Dendritic cell treated with granulocyte-macrophage colony-stimulating factor and Interleukin-4, amounts not matched to agents 40 ng/mL and 50 ng/mL, for 4 days (primary cell): Measurements from ENCODE around the gene NABP1.

Experiments used
- H3K27ac Mint-ChIP-seq: one replicate; pipeline ENCODE4 v1.8.0; 2022; ENCODE audit warnings: mild to moderate bottlenecking, mixed read lengths
- H3K27me3 Mint-ChIP-seq: one replicate; pipeline ENCODE4 v1.8.0; 2022; ENCODE audit warnings: mild to moderate bottlenecking, mixed read lengths
- H3K36me3 Mint-ChIP-seq: one replicate; pipeline ENCODE4 v1.8.0; 2022; ENCODE audit warnings: low read depth, mixed read lengths
- H3K4me1 Mint-ChIP-seq: one replicate; pipeline ENCODE4 v1.8.0; 2022; ENCODE audit warnings: low read depth, mixed read lengths
- H3K4me3 Mint-ChIP-seq: one replicate; pipeline ENCODE4 v1.8.0; 2022; ENCODE audit warnings: mild to moderate bottlenecking, moderate library complexity, mixed read lengths
- H3K9me3 Mint-ChIP-seq: one replicate; pipeline ENCODE4 v1.8.0; 2022; ENCODE audit warnings: mixed read lengths
- intact Hi-C: fragments of 100-400 bp; cut with micrococcal nuclease; formaldehyde crosslinking; loops from one replicate; pipeline ENCODE4 v1.15.0; 2022

Gene NABP1

GRCh38 chr2:191659198-191659597 is 18.7 kb upstream of the NABP1 start:
- no peak overlapping the region for H3K27ac Mint-ChIP-seq
- H3K36me3 Mint-ChIP-seq = no peaks in the 10 kb centered on the region
- no peaks in the 10 kb centered on the region for H3K27me3 Mint-ChIP-seq
- no peak overlapping the region for H3K4me3 Mint-ChIP-seq
- H3K9me3 Mint-ChIP-seq = peaks cover under 1% of the 10 kb centered on the region
- peaks cover 12% of the 10 kb centered on the region for H3K4me1 Mint-ChIP-seq
- intact Hi-C loops = no loop called here

DNA sequence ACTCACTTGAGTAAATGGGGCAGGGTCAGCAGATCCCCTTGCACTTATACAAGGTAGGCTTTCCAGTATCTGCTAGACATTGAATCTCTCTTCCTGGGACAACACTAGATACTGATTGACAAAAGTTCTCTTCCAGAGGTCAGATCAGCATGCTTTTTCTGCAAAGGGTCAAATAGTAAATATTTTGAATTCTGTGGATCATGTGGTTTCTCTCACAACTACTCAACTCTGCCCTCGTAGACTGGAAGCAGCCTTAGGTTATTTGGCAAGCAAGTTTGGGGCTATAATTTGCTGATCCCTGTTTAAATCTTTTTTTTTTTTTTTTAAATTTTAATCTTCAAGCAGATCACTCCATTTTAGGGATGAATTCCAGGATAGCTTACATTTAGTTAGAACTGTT is 17.4 kb upstream of the NABP1 start:
- Mint-ChIP-seq H3K4me1 (peaks cover 24% of the 10 kb centered on the region), H3K36me3 (no peaks in the 10 kb centered on the region), H3K9me3 (no peaks in the 10 kb centered on the region), H3K27ac (no peak overlapping the region), H3K4me3 (no peak overlapping the region), H3K27me3 (no peaks in the 10 kb centered on the region)
- intact Hi-C loops = no loop called here

DNA sequence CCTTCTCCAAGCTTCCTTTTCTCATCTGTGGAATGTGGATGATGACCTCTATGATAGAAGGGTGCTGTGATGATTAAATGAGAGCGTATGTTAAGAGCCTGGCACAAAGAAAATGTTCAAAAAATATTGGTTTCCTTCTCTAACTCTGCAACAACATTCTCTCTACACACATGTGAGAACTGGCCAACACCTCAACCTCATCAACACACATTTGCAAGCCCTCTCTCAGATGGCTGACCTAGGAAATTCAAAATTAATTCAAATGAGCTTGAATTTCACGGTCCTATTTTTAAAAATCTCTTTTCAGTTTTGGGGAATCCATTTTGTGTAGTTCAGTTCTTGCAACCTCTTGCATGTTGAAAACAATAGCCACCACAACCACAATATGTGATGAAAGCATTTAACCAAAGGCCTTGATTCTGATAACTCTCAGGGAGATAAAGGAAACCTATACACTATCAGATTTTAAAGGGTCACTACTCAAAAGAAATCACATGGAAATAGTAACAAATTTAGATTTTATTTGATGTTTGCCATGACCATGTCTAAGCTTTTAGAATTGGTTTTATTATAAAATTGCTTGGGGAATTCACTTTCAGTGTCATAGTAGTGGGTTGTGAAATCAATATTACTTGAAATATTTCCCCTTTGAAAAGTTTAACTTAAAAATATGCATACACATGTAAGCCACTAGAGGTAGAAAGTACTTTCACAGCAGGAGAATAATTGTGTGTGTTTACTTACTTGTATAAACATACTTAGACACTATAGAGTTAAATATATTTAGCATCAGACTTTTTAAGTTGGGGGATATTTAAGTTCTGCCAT is 16.6 kb upstream of the NABP1 start:
- peaks cover 29% of the 10 kb centered on the region for H3K4me1 Mint-ChIP-seq
- H3K27ac Mint-ChIP-seq = no peak overlapping the region
- H3K27me3 Mint-ChIP-seq = no peaks in the 10 kb centered on the region
- no peaks in the 10 kb centered on the region for H3K36me3 Mint-ChIP-seq
- H3K9me3 Mint-ChIP-seq = no peaks in the 10 kb centered on the region
- intact Hi-C loops = no loop called here
- H3K4me3 Mint-ChIP-seq = no peak overlapping the region

- H3K4me3 Mint-ChIP-seq = no peak overlapping the region
Observed at GRCh38 chr2:191664823-191665677, 12.9 kb upstream of the NABP1 start.

DNA sequence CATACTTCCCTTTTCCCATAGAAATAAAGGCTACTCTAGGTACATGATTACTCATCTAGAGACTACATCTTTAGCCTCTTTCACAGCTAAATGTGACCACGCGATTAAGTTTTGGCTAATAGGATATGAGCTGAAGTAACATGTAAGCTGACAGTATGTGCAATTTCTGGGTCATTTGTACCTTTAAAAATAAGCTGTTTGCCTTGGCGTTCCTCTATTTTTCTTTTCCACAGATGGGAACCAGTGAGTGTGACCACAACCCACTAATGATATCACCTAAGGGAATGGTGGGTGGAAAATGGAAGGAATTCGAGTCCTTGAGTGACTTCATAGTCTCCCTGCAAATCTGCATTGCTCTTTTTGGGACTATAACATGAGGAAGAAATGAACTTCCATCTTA is 11.7 kb upstream of the NABP1 start:
- H3K4me3 Mint-ChIP-seq = no peak overlapping the region
- no peaks in the 10 kb centered on the region for H3K36me3 Mint-ChIP-seq
- intact Hi-C loops = no loop called here
- no peaks in the 10 kb centered on the region for H3K27me3 Mint-ChIP-seq
- no peaks in the 10 kb centered on the region for H3K9me3 Mint-ChIP-seq
- H3K4me1 Mint-ChIP-seq = peaks cover 39% of the 10 kb centered on the region
- peak overlapping the region; percentile 73 for H3K27ac Mint-ChIP-seq

More at GRCh38 chr2:191664823-191665677, 12.9 kb upstream of the NABP1 start:
- peaks cover 42% of the 10 kb centered on the region for H3K4me1 Mint-ChIP-seq
- intact Hi-C loops = no loop called here
- H3K27me3 Mint-ChIP-seq = no peaks in the 10 kb centered on the region
- H3K36me3 Mint-ChIP-seq = no peaks in the 10 kb centered on the region
- H3K9me3 Mint-ChIP-seq = no peaks in the 10 kb centered on the region
- peak overlapping the region; percentile 54 for H3K27ac Mint-ChIP-seq

DNA sequence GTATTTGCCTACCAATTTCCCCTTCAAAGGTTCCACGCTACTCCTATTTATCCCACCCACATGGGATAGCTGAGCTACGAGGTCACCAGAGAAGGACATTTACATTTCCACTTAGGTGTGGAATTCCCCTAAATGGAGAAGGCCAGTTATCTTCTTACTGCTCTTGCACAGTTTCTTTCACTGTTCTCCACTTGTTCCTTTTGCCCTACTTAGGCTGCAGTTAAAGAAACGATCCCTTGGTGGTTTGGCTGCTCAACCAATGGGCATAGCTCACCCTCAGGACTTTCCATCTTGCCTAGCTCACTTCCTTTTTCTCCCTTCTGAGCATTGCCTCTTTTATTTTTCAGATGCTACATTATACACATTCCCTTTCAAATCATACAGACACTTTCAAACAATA is 11.2 kb upstream of the NABP1 start:
- intact Hi-C loops = no loop called here
- H3K4me3 Mint-ChIP-seq = no peak overlapping the region
- peak overlapping the region; percentile 73 for H3K27ac Mint-ChIP-seq
- no peaks in the 10 kb centered on the region for H3K9me3 Mint-ChIP-seq
- no peaks in the 10 kb centered on the region for H3K27me3 Mint-ChIP-seq
- no peaks in the 10 kb centered on the region for H3K36me3 Mint-ChIP-seq
- peaks cover 37% of the 10 kb centered on the region for H3K4me1 Mint-ChIP-seq

GRCh38 chr2:191670076-191670475 is 7.9 kb upstream of the NABP1 start:
- Mint-ChIP-seq H3K27me3 (no peaks in the 10 kb centered on the region), H3K4me3 (no peak overlapping the region), H3K27ac (no peak overlapping the region), H3K4me1 (peaks cover 28% of the 10 kb centered on the region), H3K36me3 (no peaks in the 10 kb centered on the region), H3K9me3 (no peaks in the 10 kb centered on the region)
- intact Hi-C loops = loop anchor here (10.0 kb wide), 1 partner anchor 645 kb away; no protein-coding TSS in a partner anchor

DNA sequence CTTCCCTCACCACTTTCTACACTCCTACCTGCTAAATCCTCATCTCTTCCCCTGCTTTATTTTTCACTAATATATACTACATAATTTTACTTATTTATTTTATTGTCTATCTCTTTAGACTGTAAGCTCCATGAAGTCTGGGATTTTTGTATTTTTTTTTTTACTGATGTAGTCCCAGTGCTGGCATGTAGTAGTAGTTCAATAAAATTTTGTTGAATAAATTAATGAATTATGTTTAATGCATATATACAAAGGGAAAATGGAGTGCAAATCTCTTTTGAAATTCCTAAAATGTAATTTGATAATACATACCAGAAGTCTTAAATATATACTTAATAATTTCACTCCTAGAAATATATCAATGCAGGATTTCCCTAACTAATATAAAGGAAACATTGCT is 7.1 kb upstream of the NABP1 start:
- Mint-ChIP-seq H3K36me3 (no peaks in the 10 kb centered on the region), H3K9me3 (no peaks in the 10 kb centered on the region), H3K27me3 (no peaks in the 10 kb centered on the region), H3K4me1 (peaks cover 28% of the 10 kb centered on the region), H3K4me3 (no peak overlapping the region), H3K27ac (no peak overlapping the region)
- intact Hi-C loops = loop anchor here (10.0 kb wide), 1 partner anchor 646 kb away; no protein-coding TSS in a partner anchor

GRCh38 chr2:191675807-191676721 is 1.9 kb upstream of the NABP1 start:
- Mint-ChIP-seq H3K27ac (peak overlapping the region; percentile 100), H3K36me3 (peaks cover 25% of the 10 kb centered on the region), H3K9me3 (no peaks in the 10 kb centered on the region), H3K4me3 (peak overlapping the region; percentile 95), H3K27me3 (no peaks in the 10 kb centered on the region), H3K4me1 (peaks cover 22% of the 10 kb centered on the region)
- intact Hi-C loops = loop anchor here (5.0 to 10.0 kb wide), 2 partner anchors 64 to 651 kb away; no protein-coding TSS in a partner anchor

- no peaks in the 10 kb centered on the region for H3K9me3 Mint-ChIP-seq
- H3K4me1 Mint-ChIP-seq = peaks cover 22% of the 10 kb centered on the region
- intact Hi-C loops = loop anchor here (1.0 to 10.0 kb wide), 3 partner anchors 26 to 652 kb away; no protein-coding TSS in a partner anchor
- H3K27ac Mint-ChIP-seq = peak overlapping the region; percentile 100
- H3K4me3 Mint-ChIP-seq = peak overlapping the region; percentile 95
- H3K36me3 Mint-ChIP-seq = peaks cover 31% of the 10 kb centered on the region
- H3K27me3 Mint-ChIP-seq = no peaks in the 10 kb centered on the region
Observed at GRCh38 chr2:191676790-191677645, 918 bp upstream of the NABP1 start.

DNA sequence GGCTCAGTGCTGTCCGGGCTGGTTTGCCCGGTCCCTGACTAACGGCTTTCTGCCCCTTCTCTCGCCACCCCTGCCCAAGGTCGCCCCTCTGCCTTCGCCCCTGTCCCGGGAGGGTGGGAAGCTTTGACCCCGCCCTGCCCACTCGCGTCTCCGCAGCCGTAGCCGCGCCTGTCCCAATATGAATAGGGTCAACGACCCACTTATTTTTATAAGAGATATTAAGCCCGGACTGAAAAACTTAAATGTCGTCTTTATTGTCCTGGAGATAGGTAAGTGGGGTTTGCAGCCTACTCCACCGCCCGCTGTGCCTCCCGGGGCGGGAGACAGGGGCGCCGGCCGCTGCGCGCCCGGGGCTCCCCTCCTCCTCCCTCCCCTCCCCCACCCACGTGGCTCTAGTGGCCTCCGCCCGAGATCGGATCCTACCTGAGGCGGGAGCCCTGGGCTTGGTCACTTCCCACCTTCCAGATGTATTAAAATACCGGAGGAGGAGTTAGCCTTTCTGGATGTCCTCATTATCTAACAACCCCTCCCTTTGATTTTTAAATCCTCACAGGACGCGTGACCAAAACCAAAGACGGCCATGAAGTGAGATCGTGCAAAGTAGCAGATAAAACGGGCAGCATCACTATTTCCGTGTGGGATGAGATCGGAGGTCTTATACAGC is 633 bp downstream of the NABP1 start:
- peaks cover 31% of the 10 kb centered on the region for H3K4me1 Mint-ChIP-seq
- H3K36me3 Mint-ChIP-seq = peaks cover 46% of the 10 kb centered on the region
- no peaks in the 10 kb centered on the region for H3K27me3 Mint-ChIP-seq
- intact Hi-C loops = loop anchor here (5.0 to 10.0 kb wide), 2 partner anchors 66 to 654 kb away; no protein-coding TSS in a partner anchor
- H3K9me3 Mint-ChIP-seq = no peaks in the 10 kb centered on the region
- H3K27ac Mint-ChIP-seq = peak overlapping the region; percentile 100
- peak overlapping the region; percentile 95 for H3K4me3 Mint-ChIP-seq
